HG03342 (cell line): Measurements from ENCODE around the gene CCL17.
"Not testable (repeated sequence)": the region's sequence is repeated elsewhere in the genome, so short reads cannot be mapped to it uniquely, and the experiment has no call there.

Source experiments
- ATAC-seq: cut with Tn5 transposase; IDR thresholded peaks from one replicate; pipeline ENCODE4 v1.9.1; 2021; ENCODE audit warnings: mild to moderate bottlenecking, moderate library complexity; ENCODE audit not compliant: unreplicated experiment

CCL17 gene

DNA sequence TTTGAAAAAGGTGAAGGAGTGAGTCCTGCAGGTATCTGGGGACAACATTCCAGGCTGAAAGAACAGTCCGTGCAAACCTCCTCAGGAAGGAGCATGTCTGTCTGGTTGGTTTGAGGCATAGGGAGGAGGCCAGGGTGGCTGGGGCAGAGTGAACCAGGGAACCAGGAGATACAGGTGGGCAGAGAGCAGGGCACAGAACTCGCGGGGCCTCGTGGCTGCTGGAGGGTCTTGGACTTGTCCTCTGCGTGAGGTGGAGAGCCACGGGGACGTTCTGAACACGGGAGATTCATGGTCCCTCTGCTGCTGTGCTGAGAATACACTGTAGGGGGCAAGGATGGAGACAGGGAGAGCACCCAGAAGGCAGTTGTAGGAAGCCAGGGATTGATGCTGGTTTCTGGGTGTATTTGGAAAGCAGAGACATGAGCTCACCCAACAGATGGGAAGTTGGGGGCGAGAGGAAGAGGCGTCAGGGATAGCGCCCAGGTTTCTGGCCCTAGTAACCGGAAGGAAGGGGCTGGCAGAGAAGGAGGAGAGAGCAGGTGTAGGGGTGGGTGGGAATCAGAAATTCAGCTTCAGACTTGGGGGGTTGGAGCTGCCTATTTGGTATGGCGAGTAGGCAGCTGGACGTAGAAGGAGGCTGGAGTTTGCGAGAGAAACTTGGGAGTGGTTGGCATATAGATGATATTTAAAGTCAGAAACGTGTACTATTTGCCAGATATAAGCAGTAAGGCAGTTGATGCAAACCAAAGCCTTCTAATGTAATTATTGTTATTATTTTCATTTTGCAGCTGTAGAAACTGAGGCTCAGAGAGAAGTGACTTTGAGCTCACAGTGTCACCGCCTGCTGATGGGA lies at the start of gene CCL17:
Gene CCL17 (plus strand): TSS at position 803 of the 853 bp plus-strand sequence. CDS start 9,166 bp downstream, outside the sequence.
- no peak for ATAC-seq

DNA sequence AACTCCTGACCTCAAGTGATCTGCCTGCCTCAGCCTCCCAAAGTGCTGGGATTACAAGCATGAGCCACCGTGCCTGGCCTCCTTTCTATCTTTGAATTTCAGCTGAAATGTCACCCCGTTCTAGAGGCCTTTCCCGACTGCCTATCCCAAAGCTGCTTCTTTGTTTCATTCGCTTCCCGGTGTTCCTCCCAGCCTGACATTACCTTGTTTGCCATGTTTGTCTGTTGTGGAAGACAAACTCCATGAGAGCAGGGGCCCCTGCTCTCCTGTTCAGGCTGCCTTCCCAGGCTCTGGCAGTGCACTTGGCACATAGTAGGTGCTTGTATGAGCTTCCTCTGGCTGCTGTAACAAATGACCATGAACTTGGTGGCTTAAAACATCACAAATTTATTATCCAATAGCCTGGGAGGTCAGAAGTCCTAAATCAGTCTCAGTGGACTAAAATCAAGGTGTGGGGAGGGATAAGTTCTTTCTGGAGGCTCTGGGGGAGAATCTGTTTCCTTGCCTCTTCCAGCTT lies 48.6 kb upstream of the CCL17 start:
- ATAC-seq = no peak

DNA sequence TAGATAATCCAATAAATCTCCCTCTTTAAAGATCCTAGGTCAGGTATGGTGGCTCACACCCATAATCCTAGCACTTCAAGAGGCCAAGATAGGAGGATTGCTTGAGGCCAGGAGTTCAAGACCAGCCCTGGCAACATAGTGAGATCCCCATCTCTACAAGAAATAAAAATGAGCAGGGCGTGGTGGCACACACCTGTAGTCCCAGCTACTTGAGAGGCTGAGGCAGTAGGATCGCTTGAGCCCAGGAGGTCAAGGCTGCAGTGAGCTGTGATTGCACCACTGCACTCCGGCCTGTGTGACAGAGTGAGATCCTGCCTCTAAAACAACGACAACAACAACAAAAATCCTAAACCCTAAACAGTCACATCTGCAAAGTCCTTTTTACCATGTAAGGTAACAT lies 48.0 kb upstream of the CCL17 start:
- ATAC-seq = no peak

DNA sequence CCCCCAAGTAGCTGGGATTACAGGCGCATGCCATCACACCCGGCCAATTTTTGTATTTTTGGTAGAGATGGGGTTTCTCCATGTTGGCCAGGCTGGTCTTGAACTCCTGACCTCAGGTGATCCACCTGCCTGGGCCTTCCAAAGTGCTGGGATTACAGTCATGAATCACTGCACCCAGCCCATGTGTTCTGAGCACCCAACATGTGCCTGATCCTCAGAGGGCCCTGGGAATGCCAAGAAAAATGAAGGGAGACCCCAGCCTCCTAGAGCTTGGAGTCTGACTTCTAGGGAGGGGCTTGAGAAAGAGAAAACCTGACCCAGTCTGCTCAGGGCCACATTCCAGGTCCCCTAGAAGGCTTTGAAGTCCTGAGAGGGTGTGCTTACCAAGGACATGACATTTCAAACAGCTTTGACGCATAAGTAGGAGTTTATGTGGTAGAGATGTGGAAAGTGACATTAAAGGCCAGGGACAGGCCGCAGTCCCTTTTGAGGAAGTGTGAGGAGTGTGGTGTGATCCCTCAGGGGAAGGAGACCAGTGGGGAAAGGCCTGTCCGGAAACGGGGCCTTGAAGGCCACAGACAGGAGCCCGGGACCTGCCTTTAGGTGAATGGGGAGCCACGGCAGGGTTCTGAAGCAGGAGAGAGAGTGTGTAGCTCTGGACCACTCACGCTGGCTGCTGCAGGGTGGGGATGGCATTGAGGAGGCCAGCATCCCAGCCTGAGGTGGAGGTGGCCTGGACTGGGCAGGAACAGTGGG lies 47.1 kb upstream of the CCL17 start:
- no peak for ATAC-seq

DNA sequence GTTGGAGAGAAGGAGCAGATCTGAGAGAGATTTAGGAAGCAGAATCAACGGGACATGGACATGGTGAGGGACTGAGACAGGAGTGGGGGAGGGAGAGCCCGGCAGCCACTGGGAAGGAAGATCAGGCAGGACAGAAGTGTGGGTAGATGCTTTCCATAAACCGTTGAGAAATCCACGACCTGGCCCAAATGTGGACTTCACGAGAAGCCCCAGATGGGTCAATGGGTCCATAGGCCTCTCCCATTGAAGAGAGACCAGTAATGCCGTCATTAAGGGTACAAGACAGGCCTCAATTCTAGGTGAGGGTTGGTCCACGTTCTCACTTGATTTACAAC lies 46.5 kb upstream of the CCL17 start:
- no peak for ATAC-seq

- ATAC-seq = peak; percentile 65
These were observed 46.0 kb upstream of the CCL17 start, which contains the start of gene CCL22 for GRCh38 chr16:57358527-57359095. Gene CCL22 (plus strand): TSS chr16:57358783. CDS start chr16:57358817, 34 bp downstream.

DNA sequence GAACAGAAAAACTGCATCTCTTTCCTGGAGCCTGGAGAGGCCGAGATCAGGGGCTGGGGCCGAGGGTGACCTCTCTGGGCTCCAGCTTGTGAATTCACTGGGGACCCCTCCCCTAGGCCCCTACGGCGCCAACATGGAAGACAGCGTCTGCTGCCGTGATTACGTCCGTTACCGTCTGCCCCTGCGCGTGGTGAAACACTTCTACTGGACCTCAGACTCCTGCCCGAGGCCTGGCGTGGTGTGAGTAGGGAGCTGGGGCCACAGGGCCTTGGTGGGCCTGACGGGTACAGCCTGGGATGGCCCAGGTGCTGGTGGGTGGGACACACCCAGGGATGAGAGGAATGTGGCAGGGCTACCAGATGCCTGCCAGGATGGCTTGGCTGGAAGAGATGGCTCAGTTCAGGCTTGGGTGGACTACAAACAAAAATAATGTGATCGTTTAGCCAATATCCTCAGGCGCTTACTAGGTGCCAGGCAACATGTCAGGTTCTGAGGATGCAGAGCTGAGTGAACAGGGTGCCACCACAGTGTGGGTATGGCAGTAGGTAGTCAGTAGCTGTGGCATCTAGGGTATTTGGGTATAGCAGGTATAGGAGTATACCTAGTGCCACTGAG lies 44.1 kb upstream of the CCL17 start:
- no peak for ATAC-seq

DNA sequence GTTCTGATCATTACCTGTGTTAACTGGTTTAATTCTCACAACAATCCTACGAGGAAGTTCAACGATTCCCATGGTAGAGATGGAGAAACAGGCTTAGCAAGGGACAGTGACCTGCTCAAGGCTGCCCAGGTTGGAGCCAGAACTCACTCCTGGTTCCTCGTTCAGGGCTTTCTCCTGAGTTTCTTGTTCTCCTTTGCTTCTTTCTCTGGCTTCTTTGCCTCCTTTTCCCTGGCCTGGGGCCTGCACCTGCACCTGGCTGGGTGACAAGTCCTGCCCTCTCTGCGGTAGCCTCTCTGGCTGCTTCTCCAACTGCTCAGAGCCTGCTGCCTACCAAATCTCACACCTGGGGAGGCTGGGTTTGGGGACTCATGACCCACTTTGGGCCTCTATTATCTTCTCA lies 43.2 kb upstream of the CCL17 start:
- no peak for ATAC-seq

DNA sequence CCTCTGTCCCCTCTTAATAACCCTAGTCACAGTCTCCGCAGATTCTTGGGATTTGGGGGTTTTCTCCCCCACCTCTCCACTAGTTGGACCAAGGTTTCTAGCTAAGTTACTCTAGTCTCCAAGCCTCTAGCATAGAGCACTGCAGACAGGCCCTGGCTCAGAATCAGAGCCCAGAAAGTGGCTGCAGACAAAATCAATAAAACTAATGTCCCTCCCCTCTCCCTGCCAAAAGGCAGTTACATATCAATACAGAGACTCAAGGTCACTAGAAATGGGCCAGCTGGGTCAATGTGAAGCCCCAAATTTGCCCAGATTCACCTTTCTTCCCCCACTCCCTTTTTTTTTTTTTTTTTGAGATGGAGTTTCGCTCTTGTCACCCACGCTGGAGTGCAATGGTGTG lies 40.4 kb upstream of the CCL17 start:
- no peak for ATAC-seq

- no peak for ATAC-seq
These were observed 38.0 kb upstream of the CCL17 start for GRCh38 chr16:57366544-57367040.

- no peak for ATAC-seq
These were observed 37.3 kb upstream of the CCL17 start for GRCh38 chr16:57367116-57367752.

- no peak for ATAC-seq
These were observed 32.8 kb upstream of the CCL17 start for GRCh38 chr16:57371494-57372371.

DNA sequence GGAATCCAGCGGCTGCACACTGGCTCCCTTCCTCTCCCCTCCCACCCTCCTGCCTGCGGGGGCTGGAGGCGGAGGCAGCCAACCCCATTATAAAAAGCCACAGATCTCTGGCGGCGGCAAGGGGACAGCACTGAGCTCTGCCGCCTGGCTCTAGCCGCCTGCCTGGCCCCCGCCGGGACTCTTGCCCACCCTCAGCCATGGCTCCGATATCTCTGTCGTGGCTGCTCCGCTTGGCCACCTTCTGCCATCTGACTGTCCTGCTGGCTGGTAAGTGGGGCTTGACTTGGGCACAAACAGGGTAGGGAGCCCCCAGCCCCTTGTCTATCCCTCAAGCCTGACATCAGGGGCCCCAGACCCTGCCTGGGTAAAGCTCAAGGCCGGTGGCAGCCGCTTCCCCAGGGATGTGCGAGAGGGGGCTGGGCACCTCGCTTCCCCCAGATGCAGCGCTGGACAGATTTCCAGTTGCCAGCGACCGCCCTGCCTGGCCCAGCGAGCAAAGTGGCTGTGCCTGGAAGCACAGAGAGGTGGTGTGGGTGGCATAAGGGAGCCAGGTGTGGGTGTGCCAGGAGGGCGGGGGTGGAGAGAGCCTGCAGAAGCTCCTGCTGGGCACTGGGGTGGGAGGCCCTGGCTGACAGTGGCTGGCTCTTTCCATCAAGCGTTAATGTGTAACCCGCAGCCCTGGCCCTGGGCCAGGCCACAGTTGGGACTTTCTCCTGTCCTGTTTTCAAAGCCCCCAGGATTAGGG lies 32.0 kb upstream of the CCL17 start, which contains the start of gene CX3CL1:
Gene CX3CL1 (plus strand): TSS at position 119 of the 745 bp plus-strand sequence. CDS start 79 bp downstream, at position 198.
- no peak for ATAC-seq

GRCh38 chr16:57373117-57373947 lies 31.2 kb upstream of the CCL17 start:
- no peak for ATAC-seq

- ATAC-seq = no peak
These were observed 30.5 kb upstream of the CCL17 start for GRCh38 chr16:57374067-57374534.

- ATAC-seq = not testable (repeated sequence)
These were observed 29.6 kb upstream of the CCL17 start for GRCh38 chr16:57374925-57375465.

- no peak for ATAC-seq
These were observed 28.2 kb upstream of the CCL17 start for GRCh38 chr16:57376313-57376818.
